SK-N-MC (cell line): ENCODE measurements around the gene MYH9.
"Not testable (repeated sequence)": the region's sequence is repeated elsewhere in the genome, so short reads cannot be mapped to it uniquely, and the experiment has no call there.

Experiments used
- EZH2 ChIP-seq: fragments of 200-600 bp; sonication (generic); IDR thresholded peaks from one replicate; pipeline ENCODE4 v1.6.1; 2017; ENCODE audit warnings: antibody characterized with exemption
- FOXP2 ChIP-seq: optimal IDR thresholded peaks from 2 replicates; pipeline ENCODE3; 2011; ENCODE audit warnings: mild to moderate bottlenecking, moderate library complexity; ENCODE audit not compliant: insufficient read depth; ENCODE audit errors: extremely low read length, control extremely low read depth
- POLR2AphosphoS5 ChIP-seq: IDR thresholded peaks from 2 replicates; pipeline ENCODE4 v1.6.1; 2012; ENCODE audit warnings: mild to moderate bottlenecking, low read depth, low read length, borderline replicate concordance

- not testable (repeated sequence) for TF ChIP-seq EZH2, FOXP2, POLR2AphosphoS5
Observed at GRCh38 chr22:36389122-36389521, 1.4 kb upstream of the MYH9 start.
